ENCODE measurements around the gene GCG. TPM values are rescaled to one million over a fixed set of nuclear protein-coding genes. Genes with fewer than 3 reads are reported as not detected.

Gene GCG
- total and polyA plus RNA-seq, 7 experiments from 2014 or later, result not detected

GRCh38 chr2:162153608-162154224 is 1.7 kb upstream of the GCG start:
- DNase-seq, result peak in 8 of 9 donors; percentile 11 to 57 (median 46)
- Mint-ChIP-seq H3K9me3 (no peaks in the 10 kb centered on the region), H3K4me3 (peak overlapping the region in 8 of 10 donors; percentile 3 to 71 (median 41)), H3K4me1 (peaks cover 0 to 7% (median 5%) of the 10 kb centered on the region in 7 donors), H3K36me3 (no peaks in the 10 kb centered on the region), H3K27me3 (peaks cover 24 to 60% (median 42%) of the 10 kb centered on the region in 5 donors), H3K27ac (no peak overlapping the region)
- Histone ChIP-seq H3K36me3 (ENCODE audit: control insufficient read depth in 2 of 3, insufficient read depth in 3 of 3, low read length in 3 of 3) (no peaks in the 10 kb centered on the region), H3K4me1 (ENCODE audit: control insufficient read depth in 2 of 2, insufficient read depth in 2 of 2, low read length in 2 of 2) (no peaks in the 10 kb centered on the region), H3K27ac (ENCODE audit: low read depth, low read length) (no peak overlapping the region), H3K9me3 (ENCODE audit: control insufficient read depth in 2 of 3, low read length in 3 of 3) (no peaks in the 10 kb centered on the region), H3K4me3 (ENCODE audit: low read length) (no peak overlapping the region), H3K27me3 (ENCODE audit: control insufficient read depth in 2 of 2, insufficient read depth in 2 of 2, low read length in 2 of 2) (no peaks in the 10 kb centered on the region)
- intact Hi-C loops (cut with micrococcal nuclease), result loop anchor here (1.0 to 10.0 kb wide), 4 partner anchors 145 to 569 kb away; no protein-coding TSS in a partner anchor
- ChIA-PET CTCF (interaction anchor here (0.5 to 2.0 kb wide), 10 partner anchors 9 to 1547 kb away, joined by 3 to 7 read pairs (median 4); no protein-coding TSS in a partner anchor), POLR2A (no interaction called here)
- ATAC-seq, result peak; percentile 90

- intact Hi-C loops (cut with micrococcal nuclease), result loop anchor here in 1 of 2 donors (10.0 kb wide), 1 partner anchor 565 kb away; no protein-coding TSS in a partner anchor
- CTCF ChIA-PET, result no interaction called here
Observed at GRCh38 chr2:162149940-162150339, 2.1 kb downstream of the GCG start.

GRCh38 chr2:162149466-162149865 is 2.6 kb downstream of the GCG start:
- Histone ChIP-seq H3K27me3 (ENCODE audit: control insufficient read depth in 2 of 2, insufficient read depth in 2 of 2, low read length in 2 of 2) (no peaks in the 10 kb centered on the region), H3K27ac (ENCODE audit: low read depth, low read length) (no peak overlapping the region), H3K9me3 (ENCODE audit: control insufficient read depth in 2 of 3, low read length in 3 of 3) (no peaks in the 10 kb centered on the region), H3K4me1 (ENCODE audit: control insufficient read depth in 2 of 2, insufficient read depth in 2 of 2, low read length in 2 of 2) (no peaks in the 10 kb centered on the region), H3K36me3 (ENCODE audit: control insufficient read depth in 2 of 3, insufficient read depth in 3 of 3, low read length in 3 of 3) (no peaks in the 10 kb centered on the region), H3K4me3 (ENCODE audit: low read length) (no peak overlapping the region)
- DNase-seq (no peak), ATAC-seq (no peak)
- CTCF ChIA-PET, result no interaction called here
- H3K27ac Mint-ChIP-seq, result no peak overlapping the region
- peaks cover 34 to 74% (median 58%) of the 10 kb centered on the region in 5 donors for H3K27me3 Mint-ChIP-seq
- H3K4me1 Mint-ChIP-seq, result peaks cover 0 to 7% (median 5%) of the 10 kb centered on the region in 7 donors
- no peak overlapping the region for H3K4me3 Mint-ChIP-seq
- no peaks in the 10 kb centered on the region for H3K9me3 Mint-ChIP-seq
- H3K36me3 Mint-ChIP-seq, result peaks cover 0 to 4% (median 0%) of the 10 kb centered on the region in 5 donors
- intact Hi-C loops (cut with micrococcal nuclease), result no loop called here
- POLR2A ChIA-PET, result no interaction called here

More at GRCh38 chr2:162149940-162150339, 2.1 kb downstream of the GCG start:
- Histone ChIP-seq H3K9me3 (ENCODE audit: control insufficient read depth in 2 of 3, low read length in 3 of 3) (no peaks in the 10 kb centered on the region), H3K4me3 (ENCODE audit: low read length) (no peak overlapping the region), H3K27ac (ENCODE audit: low read depth, low read length) (no peak overlapping the region), H3K36me3 (ENCODE audit: control insufficient read depth in 2 of 3, insufficient read depth in 3 of 3, low read length in 3 of 3) (no peaks in the 10 kb centered on the region), H3K27me3 (ENCODE audit: control insufficient read depth in 2 of 2, insufficient read depth in 2 of 2, low read length in 2 of 2) (no peaks in the 10 kb centered on the region), H3K4me1 (ENCODE audit: control insufficient read depth in 2 of 2, insufficient read depth in 2 of 2, low read length in 2 of 2) (no peaks in the 10 kb centered on the region)
- Mint-ChIP-seq H3K36me3 (peaks cover 0 to 4% (median 0%) of the 10 kb centered on the region in 5 donors), H3K9me3 (no peaks in the 10 kb centered on the region), H3K4me1 (peaks cover 0 to 7% (median 5%) of the 10 kb centered on the region in 7 donors), H3K27me3 (peaks cover 34 to 77% (median 61%) of the 10 kb centered on the region in 5 donors), H3K4me3 (no peak overlapping the region), H3K27ac (no peak overlapping the region)
- ATAC-seq (no peak), DNase-seq (no peak)
- POLR2A ChIA-PET, result no interaction called here

- intact Hi-C loops (cut with micrococcal nuclease), result no loop called here
- peaks cover 31 to 69% (median 55%) of the 10 kb centered on the region in 5 donors for H3K27me3 Mint-ChIP-seq
Observed at GRCh38 chr2:162148956-162149355, 3.1 kb downstream of the GCG start.

GRCh38 chr2:162143969-162144368 is 8.1 kb downstream of the GCG start:
- DNase-seq (no peak), ATAC-seq (no peak)
- intact Hi-C loops (cut with micrococcal nuclease), result no loop called here
- H3K36me3 Mint-ChIP-seq, result peaks cover 0 to 4% (median 0%) of the 10 kb centered on the region in 5 donors
- no peak overlapping the region for H3K4me3 ChIP-seq (ENCODE audit: low read length)
- no peak overlapping the region for H3K27ac Mint-ChIP-seq
- peaks cover 30 to 67% (median 41%) of the 10 kb centered on the region in 5 donors for H3K27me3 Mint-ChIP-seq
- no peaks in the 10 kb centered on the region for H3K9me3 ChIP-seq (ENCODE audit: control insufficient read depth in 2 of 3, low read length in 3 of 3)
- H3K27ac ChIP-seq (ENCODE audit: low read depth, low read length), result no peak overlapping the region
- ChIA-PET CTCF (interaction anchor here (2.0 kb wide), 1 partner anchor 9 kb away, joined by 7 read pairs; no protein-coding TSS in a partner anchor), POLR2A (no interaction called here)
- no peaks in the 10 kb centered on the region for H3K36me3 ChIP-seq (ENCODE audit: control insufficient read depth in 2 of 3, insufficient read depth in 3 of 3, low read length in 3 of 3)
- H3K4me1 ChIP-seq (ENCODE audit: control insufficient read depth in 2 of 2, insufficient read depth in 2 of 2, low read length in 2 of 2), result no peaks in the 10 kb centered on the region
- peaks cover 0 to 3% of the 10 kb centered on the region in 2 donors for H3K27me3 ChIP-seq (ENCODE audit: control insufficient read depth in 2 of 2, insufficient read depth in 2 of 2, low read length in 2 of 2)
- H3K4me3 Mint-ChIP-seq, result no peak overlapping the region
- no peaks in the 10 kb centered on the region for H3K9me3 Mint-ChIP-seq
- no peaks in the 10 kb centered on the region for H3K4me1 Mint-ChIP-seq

More at GRCh38 chr2:162148956-162149355, 3.1 kb downstream of the GCG start:
- no peaks in the 10 kb centered on the region for H3K4me1 ChIP-seq (ENCODE audit: control insufficient read depth in 2 of 2, insufficient read depth in 2 of 2, low read length in 2 of 2)
- ChIA-PET POLR2A (no interaction called here), CTCF (interaction anchor here (0.7 kb wide), 1 partner anchor 72 kb away, joined by 3 read pairs; no protein-coding TSS in a partner anchor)
- no peak overlapping the region for H3K27ac Mint-ChIP-seq
- peaks cover 0 to 4% (median 3%) of the 10 kb centered on the region in 7 donors for H3K4me1 Mint-ChIP-seq
- H3K9me3 ChIP-seq (ENCODE audit: control insufficient read depth in 2 of 3, low read length in 3 of 3), result no peaks in the 10 kb centered on the region
- H3K36me3 ChIP-seq (ENCODE audit: control insufficient read depth in 2 of 3, insufficient read depth in 3 of 3, low read length in 3 of 3), result no peaks in the 10 kb centered on the region
- no peak overlapping the region for H3K27ac ChIP-seq (ENCODE audit: low read depth, low read length)
- no peak for ATAC-seq
- H3K36me3 Mint-ChIP-seq, result peaks cover 0 to 4% (median 0%) of the 10 kb centered on the region in 5 donors
- H3K4me3 Mint-ChIP-seq, result no peak overlapping the region
- H3K4me3 ChIP-seq (ENCODE audit: low read length), result no peak overlapping the region
- H3K27me3 ChIP-seq (ENCODE audit: control insufficient read depth in 2 of 2, insufficient read depth in 2 of 2, low read length in 2 of 2), result no peaks in the 10 kb centered on the region
- no peaks in the 10 kb centered on the region for H3K9me3 Mint-ChIP-seq
- no peak for DNase-seq

- ChIA-PET POLR2A (no interaction called here), CTCF (no interaction called here)
- Mint-ChIP-seq H3K36me3 (no peaks in the 10 kb centered on the region), H3K9me3 (no peaks in the 10 kb centered on the region), H3K4me1 (no peaks in the 10 kb centered on the region), H3K27ac (no peak overlapping the region), H3K27me3 (peaks cover 0 to 53% (median 21%) of the 10 kb centered on the region in 5 donors), H3K4me3 (no peak overlapping the region)
- peaks cover 0 to 3% of the 10 kb centered on the region in 2 donors for H3K27me3 ChIP-seq (ENCODE audit: control insufficient read depth in 2 of 2, insufficient read depth in 2 of 2, low read length in 2 of 2)
- H3K4me3 ChIP-seq (ENCODE audit: low read length), result no peak overlapping the region
- no peak for ATAC-seq
- H3K9me3 ChIP-seq (ENCODE audit: control insufficient read depth in 2 of 3, low read length in 3 of 3), result no peaks in the 10 kb centered on the region
- intact Hi-C loops (cut with micrococcal nuclease), result no loop called here
- H3K4me1 ChIP-seq (ENCODE audit: control insufficient read depth in 2 of 2, insufficient read depth in 2 of 2, low read length in 2 of 2), result no peaks in the 10 kb centered on the region
- H3K27ac ChIP-seq (ENCODE audit: low read depth, low read length), result no peak overlapping the region
- no peak for DNase-seq
- H3K36me3 ChIP-seq (ENCODE audit: control insufficient read depth in 2 of 3, insufficient read depth in 3 of 3, low read length in 3 of 3), result no peaks in the 10 kb centered on the region
Observed at GRCh38 chr2:162138310-162138709, 13.7 kb downstream of the GCG start.

Data from naive thymus-derived CD4-positive, alpha-beta T cell (primary cell).